ENCODE results near the gene C3orf49.

The C3orf49 gene

DNA sequence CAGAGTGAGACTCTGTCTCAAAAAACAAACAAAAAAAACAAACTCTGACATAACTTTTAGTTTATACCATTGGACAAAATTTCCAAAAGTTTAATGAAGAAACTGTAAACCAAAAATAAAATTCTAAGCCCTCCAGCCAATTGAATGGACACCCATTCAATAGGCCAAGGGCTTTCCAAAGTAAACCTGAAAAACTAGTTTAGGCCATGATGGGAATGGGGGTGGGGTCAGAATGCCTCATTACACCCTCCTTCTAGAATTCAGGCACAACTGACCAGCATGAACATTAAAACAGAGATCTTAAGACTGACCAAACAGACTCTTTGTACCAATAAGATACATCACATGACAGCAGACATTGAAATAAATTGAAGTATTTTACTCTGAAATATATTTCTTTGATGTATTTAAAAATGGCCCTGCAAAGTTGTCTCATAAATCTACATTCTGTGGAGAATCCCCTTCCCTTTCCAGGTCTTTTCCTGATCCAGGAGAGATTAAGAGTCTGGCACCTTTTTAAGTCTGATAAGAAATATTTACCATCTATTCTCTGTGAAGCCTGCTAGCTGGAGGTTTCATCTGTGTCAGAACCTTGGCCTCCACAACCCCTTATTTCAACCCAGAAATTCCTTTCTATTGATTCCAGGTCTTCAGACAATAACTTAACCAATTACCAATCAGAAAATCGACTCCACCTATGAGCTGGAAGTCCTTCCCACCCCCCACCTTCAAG lies 28.8 kb downstream of the C3orf49 start:
- Histone ChIP-seq H3K27me3 (ENCODE audit: insufficient read depth, low read length) (no peaks in the 10 kb centered on the region), H3K4me3 (ENCODE audit: low read depth, low read length) (no peak overlapping the region), H3K4me1 (ENCODE audit: control insufficient read depth, insufficient read depth, low read length, unreplicated experiment) (peaks cover 3% of the 10 kb centered on the region), H3K36me3 (ENCODE audit: insufficient read depth, low read length) (no peaks in the 10 kb centered on the region; the same call in 1 of the 2 replicates), H3K79me2 (ENCODE audit: control insufficient read depth, insufficient read depth, low read length, unreplicated experiment) (peaks cover 58% of the 10 kb centered on the region), H3K27ac (ENCODE audit: low read depth, low read length) (no peak overlapping the region), H2AFZ (ENCODE audit: low read length, unreplicated experiment) (no peak overlapping the region)

DNA sequence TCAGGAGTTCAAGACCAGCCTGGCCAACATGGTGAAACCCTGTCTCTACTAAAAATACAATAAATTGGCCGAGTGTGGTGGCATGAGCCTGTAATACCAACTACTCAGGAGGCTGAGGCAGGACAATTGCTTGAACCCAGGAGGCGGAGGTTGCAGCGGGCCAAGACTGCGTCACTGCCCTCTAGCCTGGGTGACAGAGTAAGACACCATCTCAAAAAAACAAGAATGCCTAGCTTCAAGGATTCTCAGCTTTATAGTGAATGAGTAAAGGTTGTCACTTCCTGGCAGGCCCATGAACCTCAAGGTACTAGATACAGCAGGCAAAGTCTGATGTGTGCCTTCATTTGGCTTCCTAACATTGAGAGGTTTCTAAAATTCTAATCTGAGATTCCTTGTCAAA lies 30.1 kb downstream of the C3orf49 start:
- Histone ChIP-seq H3K79me2 (ENCODE audit: control insufficient read depth, insufficient read depth, low read length, unreplicated experiment) (peaks cover 61% of the 10 kb centered on the region), H3K27ac (ENCODE audit: low read depth, low read length) (no peak overlapping the region), H3K4me3 (ENCODE audit: low read depth, low read length) (no peak overlapping the region), H3K4me1 (ENCODE audit: control insufficient read depth, insufficient read depth, low read length, unreplicated experiment) (peaks cover 3% of the 10 kb centered on the region), H3K27me3 (ENCODE audit: insufficient read depth, low read length) (no peaks in the 10 kb centered on the region), H2AFZ (ENCODE audit: low read length, unreplicated experiment) (no peak overlapping the region), H3K36me3 (ENCODE audit: insufficient read depth, low read length) (no peaks in the 10 kb centered on the region; the same call in 1 of the 2 replicates)

- no peaks in the 10 kb centered on the region; the same call in 1 of the 2 replicates for H3K36me3 ChIP-seq (ENCODE audit: insufficient read depth, low read length)
- peaks cover 3% of the 10 kb centered on the region for H3K4me1 ChIP-seq (ENCODE audit: control insufficient read depth, insufficient read depth, low read length, unreplicated experiment)
- no peak overlapping the region for H3K27ac ChIP-seq (ENCODE audit: low read depth, low read length)
- peaks cover 71% of the 10 kb centered on the region for H3K79me2 ChIP-seq (ENCODE audit: control insufficient read depth, insufficient read depth, low read length, unreplicated experiment)
- no peak overlapping the region for H3K4me3 ChIP-seq (ENCODE audit: low read depth, low read length)
- H2AFZ ChIP-seq (ENCODE audit: low read length, unreplicated experiment) = no peak overlapping the region
- H3K27me3 ChIP-seq (ENCODE audit: insufficient read depth, low read length) = no peaks in the 10 kb centered on the region
Measured at GRCh38 chr3:63851287-63851686, 32.2 kb downstream of the C3orf49 start.

GRCh38 chr3:63853106-63853505 lies 34.0 kb downstream of the C3orf49 start:
- no peak overlapping the region for H3K27ac ChIP-seq (ENCODE audit: low read depth, low read length)
- peaks cover 79% of the 10 kb centered on the region for H3K79me2 ChIP-seq (ENCODE audit: control insufficient read depth, insufficient read depth, low read length, unreplicated experiment)
- no peaks in the 10 kb centered on the region for H3K27me3 ChIP-seq (ENCODE audit: insufficient read depth, low read length)
- H2AFZ ChIP-seq (ENCODE audit: low read length, unreplicated experiment) = no peak overlapping the region
- no peak overlapping the region for H3K4me3 ChIP-seq (ENCODE audit: low read depth, low read length)
- peaks cover 5% of the 10 kb centered on the region for H3K4me1 ChIP-seq (ENCODE audit: control insufficient read depth, insufficient read depth, low read length, unreplicated experiment)
- H3K36me3 ChIP-seq (ENCODE audit: insufficient read depth, low read length) = no peaks in the 10 kb centered on the region; the same call in 1 of the 2 replicates

DNA sequence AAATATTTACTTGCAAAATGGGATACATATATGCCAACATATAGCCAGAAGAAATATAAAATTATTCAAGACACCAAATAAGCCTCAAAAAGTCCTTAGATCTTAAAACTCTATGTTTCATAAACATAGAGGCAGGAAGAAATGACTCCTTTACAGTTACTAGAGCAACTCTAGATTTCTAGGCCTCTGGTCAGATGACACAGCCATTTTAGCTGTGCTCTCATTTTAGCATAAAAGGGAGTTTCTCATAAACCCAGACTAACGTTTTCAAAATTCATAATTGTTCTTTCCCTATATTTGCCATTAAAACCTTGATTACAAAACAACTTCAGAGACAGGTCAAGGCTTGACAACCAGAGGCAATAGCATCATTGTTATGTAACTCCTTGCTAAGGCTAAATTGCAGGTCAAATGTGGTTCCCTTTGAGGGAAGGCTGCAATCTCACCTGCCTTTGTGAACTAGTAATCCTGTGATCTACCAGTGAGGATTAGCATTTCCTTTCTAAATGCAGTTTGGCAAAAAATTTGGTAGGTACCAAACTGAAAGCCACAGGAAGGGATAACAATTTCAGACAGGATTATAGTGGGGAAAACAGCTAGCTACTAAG lies 36.3 kb downstream of the C3orf49 start:
- peaks cover 78% of the 10 kb centered on the region for H3K79me2 ChIP-seq (ENCODE audit: control insufficient read depth, insufficient read depth, low read length, unreplicated experiment)
- no peak overlapping the region for H2AFZ ChIP-seq (ENCODE audit: low read length, unreplicated experiment)
- no peaks in the 10 kb centered on the region for H3K36me3 ChIP-seq (ENCODE audit: insufficient read depth, low read length)
- no peaks in the 10 kb centered on the region for H3K27me3 ChIP-seq (ENCODE audit: insufficient read depth, low read length)
- H3K4me3 ChIP-seq (ENCODE audit: low read depth, low read length) = no peak overlapping the region
- H3K4me1 ChIP-seq (ENCODE audit: control insufficient read depth, insufficient read depth, low read length, unreplicated experiment) = peaks cover 5% of the 10 kb centered on the region
- no peak overlapping the region for H3K27ac ChIP-seq (ENCODE audit: low read depth, low read length)

DNA sequence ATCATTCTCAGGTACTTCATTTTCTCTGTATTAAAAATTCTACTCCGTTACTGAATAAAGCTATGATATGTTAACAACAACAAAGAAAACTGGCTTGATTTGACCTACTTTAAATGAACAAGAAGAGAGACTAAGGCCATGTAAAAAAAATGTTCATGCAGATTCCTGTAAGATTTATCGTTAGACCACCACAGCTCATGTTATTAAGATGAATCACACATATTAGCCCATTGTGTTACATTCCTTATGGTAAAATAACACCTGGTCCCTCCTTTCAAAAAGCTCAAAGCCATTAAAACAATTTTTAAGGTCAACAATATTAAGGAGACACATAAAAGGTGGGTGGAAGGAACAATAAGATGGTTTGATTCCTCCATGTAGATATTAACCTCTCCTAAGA lies 38.2 kb downstream of the C3orf49 start:
- Histone ChIP-seq H3K79me2 (ENCODE audit: control insufficient read depth, insufficient read depth, low read length, unreplicated experiment) (peaks cover 81% of the 10 kb centered on the region), H3K4me3 (ENCODE audit: low read depth, low read length) (no peak overlapping the region), H3K36me3 (ENCODE audit: insufficient read depth, low read length) (no peaks in the 10 kb centered on the region), H3K27me3 (ENCODE audit: insufficient read depth, low read length) (no peaks in the 10 kb centered on the region), H3K4me1 (ENCODE audit: control insufficient read depth, insufficient read depth, low read length, unreplicated experiment) (peaks cover 4% of the 10 kb centered on the region), H2AFZ (ENCODE audit: low read length, unreplicated experiment) (no peak overlapping the region), H3K27ac (ENCODE audit: low read depth, low read length) (no peak overlapping the region)

- no peak overlapping the region for H3K27ac ChIP-seq (ENCODE audit: low read depth, low read length)
- peaks cover 13% of the 10 kb centered on the region for H3K4me1 ChIP-seq (ENCODE audit: control insufficient read depth, insufficient read depth, low read length, unreplicated experiment)
- H3K27me3 ChIP-seq (ENCODE audit: insufficient read depth, low read length) = no peaks in the 10 kb centered on the region
- no peak overlapping the region for H3K4me3 ChIP-seq (ENCODE audit: low read depth, low read length)
- no peaks in the 10 kb centered on the region for H3K36me3 ChIP-seq (ENCODE audit: insufficient read depth, low read length)
- peaks cover 88% of the 10 kb centered on the region for H3K79me2 ChIP-seq (ENCODE audit: control insufficient read depth, insufficient read depth, low read length, unreplicated experiment)
- no peak overlapping the region for H2AFZ ChIP-seq (ENCODE audit: low read length, unreplicated experiment)
Measured at GRCh38 chr3:63860776-63861175, 41.7 kb downstream of the C3orf49 start.

DNA sequence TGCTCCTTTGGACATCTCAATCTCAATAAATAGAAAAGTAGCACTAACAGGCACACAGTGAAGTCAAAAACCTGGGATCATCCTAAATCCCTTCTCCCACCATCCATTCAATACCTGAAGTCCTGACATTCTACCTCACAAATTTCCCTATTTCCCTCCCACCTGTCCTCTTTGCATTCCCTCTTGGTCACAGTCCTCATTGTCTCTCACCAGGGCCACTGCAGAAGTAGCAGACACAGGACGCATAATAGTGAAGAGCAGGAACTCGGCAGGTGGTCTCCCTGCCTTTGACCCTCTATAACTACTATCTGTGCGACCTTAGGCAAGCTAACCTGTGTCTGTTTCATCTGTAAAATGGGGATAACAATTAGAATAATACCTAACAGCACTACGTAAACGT lies 42.2 kb downstream of the C3orf49 start:
- no peaks in the 10 kb centered on the region for H3K27me3 ChIP-seq (ENCODE audit: insufficient read depth, low read length)

GRCh38 chr3:63862804-63863149 lies 43.7 kb downstream of the C3orf49 start:
- Histone ChIP-seq H3K4me3 (ENCODE audit: low read depth, low read length) (peak overlapping the region; percentile 89), H3K27me3 (ENCODE audit: insufficient read depth, low read length) (no peaks in the 10 kb centered on the region), H3K4me1 (ENCODE audit: control insufficient read depth, insufficient read depth, low read length, unreplicated experiment) (peaks cover 12% of the 10 kb centered on the region), H3K79me2 (ENCODE audit: control insufficient read depth, insufficient read depth, low read length, unreplicated experiment) (peaks cover 87% of the 10 kb centered on the region), H3K36me3 (ENCODE audit: insufficient read depth, low read length) (no peaks in the 10 kb centered on the region), H2AFZ (ENCODE audit: low read length, unreplicated experiment) (peak overlapping the region; percentile 85), H3K27ac (ENCODE audit: low read depth, low read length) (0 out of 2 replicates have a peak overlapping the region, but pooled peaks have one; percentile 50)

More for the DNA sequence above, 42.2 kb downstream of the C3orf49 start:
- peaks cover 13% of the 10 kb centered on the region for H3K4me1 ChIP-seq (ENCODE audit: control insufficient read depth, insufficient read depth, low read length, unreplicated experiment)
- no peak overlapping the region for H3K27ac ChIP-seq (ENCODE audit: low read depth, low read length)
- no peak overlapping the region for H3K4me3 ChIP-seq (ENCODE audit: low read depth, low read length)
- H3K79me2 ChIP-seq (ENCODE audit: control insufficient read depth, insufficient read depth, low read length, unreplicated experiment) = peaks cover 88% of the 10 kb centered on the region
- H2AFZ ChIP-seq (ENCODE audit: low read length, unreplicated experiment) = no peak overlapping the region
- H3K36me3 ChIP-seq (ENCODE audit: insufficient read depth, low read length) = no peaks in the 10 kb centered on the region

GRCh38 chr3:63863150-63864007 lies 44.3 kb downstream of the C3orf49 start, which contains the start of the genes ATXN7 and THOC7:
Gene ATXN7, plus strand, starts transcription at chr3:63863867. Its CDS starts 48,732 bp downstream, at chr3:63912599.
Gene THOC7, minus strand, starts transcription at chr3:63863805. Its CDS starts 15 bp downstream, at chr3:63863790.
- H3K27ac ChIP-seq (ENCODE audit: low read depth, low read length) = peak within 1 kb of the TSS; percentile 52
- H3K27me3 ChIP-seq (ENCODE audit: insufficient read depth, low read length) = no peaks in the 10 kb centered on the region
- H3K36me3 ChIP-seq (ENCODE audit: insufficient read depth, low read length) = no peaks in the 10 kb centered on the region
- peaks cover 11% of the 10 kb centered on the region for H3K4me1 ChIP-seq (ENCODE audit: control insufficient read depth, insufficient read depth, low read length, unreplicated experiment)
- H3K4me3 ChIP-seq (ENCODE audit: low read depth, low read length) = peak within 1 kb of the TSS; percentile 99
- H2AFZ ChIP-seq (ENCODE audit: low read length, unreplicated experiment) = peak within 1 kb of the TSS; percentile 85
- peaks cover 89% of the 10 kb centered on the region for H3K79me2 ChIP-seq (ENCODE audit: control insufficient read depth, insufficient read depth, low read length, unreplicated experiment)
